ENCODE measurements around the gene PRCP. TPM values are rescaled to one million over a fixed set of nuclear protein-coding genes. Genes with fewer than 3 reads are reported as not detected.
"Not testable (repeated sequence)": the region's sequence is repeated elsewhere in the genome, so short reads cannot be mapped to it uniquely, and the experiment has no call there.

Gene PRCP
- total and polyA plus RNA-seq, 2 donors from 2014 or later, result 115 to 202 TPM

DNA sequence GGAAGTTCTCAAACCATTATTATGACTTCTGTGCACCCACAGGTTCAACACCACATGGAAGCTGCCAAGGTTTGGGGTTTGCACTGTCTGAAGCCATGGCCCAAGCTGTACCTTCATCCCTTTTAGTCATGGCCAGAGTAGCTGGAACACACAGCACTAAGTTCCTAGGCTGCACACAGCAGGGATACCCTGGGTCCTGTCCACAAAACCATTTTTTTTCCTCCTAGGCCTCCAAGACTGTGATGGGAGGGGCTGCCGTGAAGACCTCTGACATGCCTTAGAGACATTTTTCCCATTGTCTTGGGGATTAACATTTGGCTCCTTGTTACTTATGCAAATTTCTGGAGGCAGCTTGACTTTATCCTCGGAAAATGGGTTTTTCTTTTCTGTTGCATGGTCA lies 44.0 kb upstream of the PRCP start:
- intact Hi-C loops (cut with DNase I), result no loop called here
- H3K4me3 ChIP-seq (ENCODE audit: low read length in 3 of 3), result no peak overlapping the region
- DNase-seq, result no peak
- TF ChIP-seq, protein P1, sequence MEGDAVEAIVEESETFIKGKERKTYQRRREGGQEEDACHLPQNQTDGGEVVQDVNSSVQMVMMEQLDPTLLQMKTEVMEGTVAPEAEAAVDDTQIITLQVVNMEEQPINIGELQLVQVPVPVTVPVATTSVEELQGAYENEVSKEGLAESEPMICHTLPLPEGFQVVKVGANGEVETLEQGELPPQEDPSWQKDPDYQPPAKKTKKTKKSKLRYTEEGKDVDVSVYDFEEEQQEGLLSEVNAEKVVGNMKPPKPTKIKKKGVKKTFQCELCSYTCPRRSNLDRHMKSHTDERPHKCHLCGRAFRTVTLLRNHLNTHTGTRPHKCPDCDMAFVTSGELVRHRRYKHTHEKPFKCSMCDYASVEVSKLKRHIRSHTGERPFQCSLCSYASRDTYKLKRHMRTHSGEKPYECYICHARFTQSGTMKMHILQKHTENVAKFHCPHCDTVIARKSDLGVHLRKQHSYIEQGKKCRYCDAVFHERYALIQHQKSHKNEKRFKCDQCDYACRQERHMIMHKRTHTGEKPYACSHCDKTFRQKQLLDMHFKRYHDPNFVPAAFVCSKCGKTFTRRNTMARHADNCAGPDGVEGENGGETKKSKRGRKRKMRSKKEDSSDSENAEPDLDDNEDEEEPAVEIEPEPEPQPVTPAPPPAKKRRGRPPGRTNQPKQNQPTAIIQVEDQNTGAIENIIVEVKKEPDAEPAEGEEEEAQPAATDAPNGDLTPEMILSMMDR (IDR thresholded peaks at IDR 0.05; ENCODE audit: borderline replicate concordance, extremely low read depth, insufficient read depth), result no peak
- no peak overlapping the region for H3K9ac ChIP-seq (ENCODE audit: low read length in 3 of 3)
- FAIRE-seq, result no peak
- H3K27ac ChIP-seq (ENCODE audit: low read depth in 2 of 2, low read length in 2 of 2), result no peak overlapping the region
- no peaks in the 10 kb centered on the region for H3K36me3 ChIP-seq (ENCODE audit: control insufficient read depth in 2 of 3, insufficient read depth in 3 of 3, low read length in 3 of 3)
- peaks cover 0 to under 1% (median 0%) of the 10 kb centered on the region in 3 donors for H3K9me3 ChIP-seq (ENCODE audit: control insufficient read depth in 2 of 3, insufficient read depth in 1 of 3, low read length in 3 of 3)
- no peaks in the 10 kb centered on the region for H3K4me1 ChIP-seq (ENCODE audit: control insufficient read depth in 2 of 3, insufficient read depth in 2 of 3, low read depth in 1 of 3, low read length in 3 of 3)
- no peaks in the 10 kb centered on the region for H3K27me3 ChIP-seq (ENCODE audit: control insufficient read depth, insufficient read depth, low read length)

DNA sequence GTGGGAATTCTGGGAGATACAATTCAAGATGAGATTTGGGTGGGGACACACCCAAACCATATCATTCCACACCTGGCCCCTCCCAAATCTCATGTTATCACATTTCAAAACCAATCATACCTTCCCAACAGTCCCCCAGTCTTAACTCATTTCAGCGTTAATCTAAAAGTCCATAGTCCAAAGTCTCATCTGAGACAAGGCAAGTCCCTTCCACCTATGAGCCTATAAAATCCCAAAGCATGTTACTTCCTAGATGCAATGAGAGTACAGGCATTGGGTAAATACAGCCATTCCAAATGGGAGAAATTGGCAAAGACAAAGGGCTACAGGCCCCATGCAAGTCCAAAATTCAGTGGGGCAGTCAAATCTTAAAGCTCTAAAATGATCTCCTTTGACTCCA lies 43.2 kb upstream of the PRCP start:
- H3K27ac ChIP-seq (ENCODE audit: low read depth in 2 of 2, low read length in 2 of 2); H3K9me3 ChIP-seq (ENCODE audit: control insufficient read depth in 2 of 3, insufficient read depth in 1 of 3, low read length in 3 of 3); H3K4me1 ChIP-seq (ENCODE audit: control insufficient read depth in 2 of 3, insufficient read depth in 2 of 3, low read depth in 1 of 3, low read length in 3 of 3); H3K27me3 ChIP-seq (ENCODE audit: control insufficient read depth, insufficient read depth, low read length); H3K4me3 ChIP-seq (ENCODE audit: low read length in 3 of 3); H3K36me3 ChIP-seq (ENCODE audit: control insufficient read depth in 2 of 3, insufficient read depth in 3 of 3, low read length in 3 of 3); FAIRE-seq; intact Hi-C loops (cut with DNase I); DNase-seq; H3K9ac ChIP-seq (ENCODE audit: low read length in 3 of 3): not testable (repeated sequence)

DNA sequence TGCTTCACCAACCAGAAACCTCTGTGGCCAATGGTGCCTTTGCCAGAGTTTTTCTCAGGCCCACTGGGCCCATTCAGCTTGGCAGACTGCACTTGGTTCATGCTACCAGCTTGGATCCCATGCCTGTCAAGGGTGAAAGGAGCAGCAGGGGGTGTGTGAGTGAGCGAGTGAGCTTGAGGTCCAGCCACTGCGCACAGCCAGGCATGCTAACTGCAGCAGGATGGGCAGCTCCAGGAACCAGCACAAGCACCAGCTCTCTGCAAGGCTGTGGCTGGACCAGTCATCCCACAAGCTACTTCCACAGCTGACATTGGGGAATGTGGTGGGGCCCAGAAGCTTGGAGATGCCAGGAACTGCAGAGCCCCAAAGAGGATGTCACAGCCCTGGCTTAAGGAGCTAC lies 42.1 kb upstream of the PRCP start:
- H3K36me3 ChIP-seq (ENCODE audit: control insufficient read depth in 2 of 3, insufficient read depth in 3 of 3, low read length in 3 of 3), result no peaks in the 10 kb centered on the region
- no peaks in the 10 kb centered on the region for H3K9me3 ChIP-seq (ENCODE audit: control insufficient read depth in 2 of 3, insufficient read depth in 1 of 3, low read length in 3 of 3)
- H3K4me1 ChIP-seq (ENCODE audit: control insufficient read depth in 2 of 3, insufficient read depth in 2 of 3, low read depth in 1 of 3, low read length in 3 of 3), result no peaks in the 10 kb centered on the region
- no peak for FAIRE-seq
- intact Hi-C loops (cut with DNase I), result no loop called here
- no peaks in the 10 kb centered on the region for H3K27me3 ChIP-seq (ENCODE audit: control insufficient read depth, insufficient read depth, low read length)
- H3K4me3 ChIP-seq (ENCODE audit: low read length in 3 of 3), result no peak overlapping the region
- DNase-seq, result no peak
- no peak overlapping the region for H3K27ac ChIP-seq (ENCODE audit: low read depth in 2 of 2, low read length in 2 of 2)
- H3K9ac ChIP-seq (ENCODE audit: low read length in 3 of 3), result no peak overlapping the region
- TF ChIP-seq, protein P1 (IDR thresholded peaks at IDR 0.05; ENCODE audit: borderline replicate concordance, extremely low read depth, insufficient read depth), result no peak

DNA sequence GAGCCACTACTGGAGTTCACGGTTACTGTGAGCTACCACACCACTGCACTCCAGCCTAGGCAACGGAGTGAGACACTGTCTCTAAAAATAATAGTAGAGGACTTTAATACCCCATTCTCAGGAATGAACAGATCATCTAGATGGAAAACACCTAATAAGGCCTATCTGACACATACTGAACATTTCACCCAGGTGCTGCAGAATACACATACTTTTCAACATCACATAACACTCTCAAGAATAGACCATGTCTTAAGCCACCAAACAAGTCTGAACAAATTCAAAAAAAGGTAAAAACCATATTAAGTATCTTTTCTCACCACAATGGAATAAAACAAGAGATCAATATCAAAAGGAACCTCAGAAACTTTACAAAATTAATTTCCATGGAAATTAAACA lies 39.2 kb upstream of the PRCP start:
- no peak overlapping the region for H3K9ac ChIP-seq (ENCODE audit: low read length in 3 of 3)
- DNase-seq (no peak), FAIRE-seq (no peak)
- H3K27me3 ChIP-seq (ENCODE audit: control insufficient read depth, insufficient read depth, low read length), result no peaks in the 10 kb centered on the region
- TF ChIP-seq, protein P1 (IDR thresholded peaks at IDR 0.05; ENCODE audit: borderline replicate concordance, extremely low read depth, insufficient read depth), result no peak
- intact Hi-C loops (cut with DNase I), result no loop called here
- H3K27ac ChIP-seq (ENCODE audit: low read depth in 2 of 2, low read length in 2 of 2), result no peak overlapping the region
- no peaks in the 10 kb centered on the region for H3K9me3 ChIP-seq (ENCODE audit: control insufficient read depth in 2 of 3, insufficient read depth in 1 of 3, low read length in 3 of 3)
- no peaks in the 10 kb centered on the region for H3K4me1 ChIP-seq (ENCODE audit: control insufficient read depth in 2 of 3, insufficient read depth in 2 of 3, low read depth in 1 of 3, low read length in 3 of 3)
- H3K4me3 ChIP-seq (ENCODE audit: low read length in 3 of 3), result no peak overlapping the region
- no peaks in the 10 kb centered on the region for H3K36me3 ChIP-seq (ENCODE audit: control insufficient read depth in 2 of 3, insufficient read depth in 3 of 3, low read length in 3 of 3)
